ENCODE results near the gene SIRT2. TPM values are rescaled to one million over a fixed set of nuclear protein-coding genes. Genes with fewer than 3 reads are reported as not detected.

The SIRT2 gene
- total and polyA plus RNA-seq, 2 of the 13 experiments (the other 11 are each of a cell fraction or from before 2014, with no cell fraction given) = 22.3 to 26.1 TPM

GRCh38 chr19:38917516-38917915 is 18.1 kb upstream of the SIRT2 start:
- FAIRE-seq = no peak

More at GRCh38 chr19:38917516-38917915, 18.1 kb upstream of the SIRT2 start:
- BruUV-seq (replicated peaks) = no TSS peak
- peak; percentile 6; the same call in 2 of the 3 replicates for ATAC-seq
- H3K79me2 ChIP-seq (ENCODE audit: insufficient read depth, low read length) = no peaks in the 10 kb centered on the region
- no peaks in the 10 kb centered on the region for H3K27me3 ChIP-seq (ENCODE audit: control insufficient read depth in 1 of 2, insufficient read depth in 2 of 2, low read length in 2 of 2)
- no peak for DNase-seq (ENCODE audit: low spot score)
- H3K4me2 ChIP-seq (ENCODE audit: low read depth, low read length) = no peak overlapping the region
- no peaks in the 10 kb centered on the region for H3K9me3 ChIP-seq (ENCODE audit: low read length)
- H4K20me1 ChIP-seq (ENCODE audit: insufficient read depth, low read length) = no peaks in the 10 kb centered on the region
- H3K27ac ChIP-seq (ENCODE audit: extremely low read length, insufficient read depth, low read length) = no peak overlapping the region
- H3K9ac ChIP-seq (ENCODE audit: insufficient read depth, low read depth, low read length) = no peak overlapping the region
- WGBS (ENCODE audit: low lambda C conversion rate) = 80% methylated on average over 5 of the region's 9 CpGs
- intact Hi-C loops (cut with micrococcal nuclease; ENCODE audit: unreplicated experiment) = no loop called here
- H3K4me1 ChIP-seq (ENCODE audit: insufficient read depth, low read length) = peaks cover 12% of the 10 kb centered on the region
- TF ChIP-seq CENPBD1 (CRISPR knock-in tag; IDR thresholded peaks at IDR 0.05; ENCODE audit: borderline replicate concordance, low read depth) = no peak
- TF ChIP-seq CEBPG (CRISPR knock-in tag; IDR thresholded peaks at IDR 0.05) = no peak
- no peak for TF ChIP-seq ZNF75D (CRISPR knock-in tag; IDR thresholded peaks at IDR 0.05; ENCODE audit: borderline replicate concordance)
- no peak for TF ChIP-seq NFE2 (CRISPR knock-in tag; IDR thresholded peaks at IDR 0.05)
- no peak for TF ChIP-seq MXD1 (CRISPR knock-in tag; IDR thresholded peaks at IDR 0.05)
- no peak for TF ChIP-seq ZNF296 (CRISPR knock-in tag; conservative IDR thresholded peaks at IDR 0.05)
- no peak for TF ChIP-seq RBAK (CRISPR knock-in tag; IDR thresholded peaks at IDR 0.05)
- TF ChIP-seq KLF15 (CRISPR knock-in tag; IDR thresholded peaks at IDR 0.05; ENCODE audit: borderline replicate concordance) = no peak
- no peak for TF ChIP-seq TFDP2 (CRISPR knock-in tag; IDR thresholded peaks at IDR 0.05)
- no peak for TF ChIP-seq SP140L (CRISPR knock-in tag; IDR thresholded peaks at IDR 0.05; ENCODE audit: borderline replicate concordance)
- no peak for TF ChIP-seq XBP1 (CRISPR knock-in tag; IDR thresholded peaks at IDR 0.05)
- TF ChIP-seq ZEB1 (IDR thresholded peaks at IDR 0.05; ENCODE audit: insufficient replicate concordance, low read depth) = no peak
- no peak for TF ChIP-seq PLSCR1 (CRISPR knock-in tag; IDR thresholded peaks at IDR 0.05; ENCODE audit: borderline replicate concordance)
- TF ChIP-seq ZBTB34 (CRISPR knock-in tag; IDR thresholded peaks at IDR 0.05) = no peak
- TF ChIP-seq ZNF335 (CRISPR knock-in tag; IDR thresholded peaks at IDR 0.05) = no peak
- no peak overlapping the region for H2AFZ ChIP-seq (ENCODE audit: low read length)
- ChIA-PET POLR2A (interaction anchor here (0.9 to 1.2 kb wide), 3 partner anchors 12 to 18 kb away, joined by 3 to 4 read pairs (median 4); partner anchors contain the start of genes NFKBIB and SIRT2), CTCF (ENCODE audit: low intra/inter-chr PET ratio, low total read pairs) (no interaction called here)
- in situ Hi-C loops (cut with HindIII; ENCODE audit: extremely low pct_ligation_motif_present, low pct_unique_long_range_greater_than_20kb) = loop anchor here (25.0 kb wide), 1 partner anchor 180 kb away; the partner anchor contains the start of gene CAPN12
- H3K36me3 ChIP-seq (replicated peaks in 1 of 2; ENCODE audit: control insufficient read depth in 1 of 2, insufficient read depth in 2 of 2, low read length in 2 of 2) = peaks cover 1 to 13% of the 10 kb centered on the region in 2 experiments
- H3K4me3 ChIP-seq (replicated peaks in 1 of 3; ENCODE audit: insufficient read depth in 1 of 3, low read depth in 2 of 3, low read length in 3 of 3) = no peak overlapping the region

Measured in HepG2 (cell line).